Fibroblast of lung (primary cell): Measurements from ENCODE around the gene FAM222A.

Experiments
- EZH2 ChIP-seq: IDR thresholded peaks from 2 replicates; pipeline ENCODE4 v1.5.1; 2012; ENCODE audit warnings: low read length, control low read depth, mild to moderate bottlenecking; ENCODE audit errors: missing control alignments
- TF ChIP-seq, protein P1 (sequence below), 2 donors: IDR thresholded peaks in 1 of 2; conservative IDR thresholded peaks in 1 of 2; 1 replicate in 1 of 2; 2 replicates in 1 of 2; pipeline ENCODE4 v1.5.1; 2011 to 2012; ENCODE audit warnings: low read length in 2 of 2, control low read depth in 1 of 2, inconsistent platforms in 1 of 2, low read depth in 1 of 2, mild to moderate bottlenecking in 1 of 2

DNA sequence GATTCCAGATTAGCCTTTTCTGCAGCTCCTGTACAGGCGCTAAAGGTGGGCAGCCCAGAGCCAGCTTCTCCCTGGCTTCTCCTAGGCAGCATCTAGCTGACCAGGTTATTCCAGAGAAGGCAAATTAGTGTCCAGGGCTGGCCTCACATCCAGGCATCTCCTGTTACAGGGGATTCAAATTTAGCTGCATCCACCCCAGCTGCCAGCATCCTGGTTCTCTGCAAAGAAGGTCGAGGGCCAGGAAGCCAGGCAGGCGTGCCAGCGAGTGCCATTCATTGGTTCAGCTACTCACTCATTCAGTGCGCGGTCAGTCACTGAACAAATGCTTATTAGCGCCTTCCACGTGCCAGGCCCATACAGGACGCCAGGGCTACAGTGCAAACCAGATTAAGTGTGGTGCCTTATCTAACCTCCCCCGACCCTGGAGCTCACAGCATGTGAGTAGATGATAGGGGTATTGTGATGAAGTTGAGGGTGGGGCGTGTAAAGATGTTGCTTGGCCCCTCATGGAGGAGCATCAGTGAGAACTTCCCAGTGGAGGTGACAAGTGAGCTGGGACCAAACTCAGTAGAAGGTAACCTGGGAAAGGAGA is 15.7 kb upstream of the FAM222A start:
- TF ChIP-seq, protein P1, sequence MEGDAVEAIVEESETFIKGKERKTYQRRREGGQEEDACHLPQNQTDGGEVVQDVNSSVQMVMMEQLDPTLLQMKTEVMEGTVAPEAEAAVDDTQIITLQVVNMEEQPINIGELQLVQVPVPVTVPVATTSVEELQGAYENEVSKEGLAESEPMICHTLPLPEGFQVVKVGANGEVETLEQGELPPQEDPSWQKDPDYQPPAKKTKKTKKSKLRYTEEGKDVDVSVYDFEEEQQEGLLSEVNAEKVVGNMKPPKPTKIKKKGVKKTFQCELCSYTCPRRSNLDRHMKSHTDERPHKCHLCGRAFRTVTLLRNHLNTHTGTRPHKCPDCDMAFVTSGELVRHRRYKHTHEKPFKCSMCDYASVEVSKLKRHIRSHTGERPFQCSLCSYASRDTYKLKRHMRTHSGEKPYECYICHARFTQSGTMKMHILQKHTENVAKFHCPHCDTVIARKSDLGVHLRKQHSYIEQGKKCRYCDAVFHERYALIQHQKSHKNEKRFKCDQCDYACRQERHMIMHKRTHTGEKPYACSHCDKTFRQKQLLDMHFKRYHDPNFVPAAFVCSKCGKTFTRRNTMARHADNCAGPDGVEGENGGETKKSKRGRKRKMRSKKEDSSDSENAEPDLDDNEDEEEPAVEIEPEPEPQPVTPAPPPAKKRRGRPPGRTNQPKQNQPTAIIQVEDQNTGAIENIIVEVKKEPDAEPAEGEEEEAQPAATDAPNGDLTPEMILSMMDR (conservative IDR thresholded peaks at IDR 0.05 in 1 of 2, IDR thresholded peaks at IDR 0.05 in 1 of 2; ENCODE audit: low read depth in 1 of 2, low read length in 2 of 2): no peak
- no peak for TF ChIP-seq EZH2
